Measurements from ENCODE around the gene LRRC7. TPM values are rescaled to one million over a fixed set of nuclear protein-coding genes. Genes with fewer than 3 reads are reported as not detected.
A peak's percentile ranks its signal among the peaks of the same experiment; 100 is the strongest.

LRRC7 gene
- total RNA-seq, 4 donors from 2014 or later = 0.62 to 2.1 (median 1.3) TPM

DNA sequence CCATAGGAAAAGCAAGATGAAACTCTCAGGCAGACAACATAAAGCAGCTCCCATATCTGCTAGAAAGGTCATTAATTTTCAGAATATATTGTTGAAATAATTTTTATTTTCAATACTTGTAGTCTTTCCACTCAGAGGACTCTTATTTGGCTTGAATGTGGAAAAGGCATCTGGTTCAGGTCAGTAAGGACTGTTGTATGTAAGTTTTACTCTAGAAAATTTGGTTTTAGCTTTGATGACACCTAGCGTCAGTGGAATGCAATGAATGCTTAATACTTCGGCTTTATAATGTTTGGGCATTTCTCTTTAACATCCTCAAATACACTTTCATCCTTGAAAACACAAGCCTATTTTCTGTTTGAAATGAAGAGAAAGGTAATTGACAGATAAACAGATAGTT lies 574.4 kb downstream of the LRRC7 start:
- Histone ChIP-seq H3K4me3 (no peak overlapping the region), H3K36me3 (peaks cover 0 to 10% of the 10 kb centered on the region in 2 donors), H3K4me1 (peaks cover 32 to 39% of the 10 kb centered on the region in 2 donors), H3K9me3 (no peaks in the 10 kb centered on the region), H3K27me3 (no peaks in the 10 kb centered on the region), H3K27ac (peak overlapping the region in 1 of 4 donors; percentile 41)
- DNase-seq (no peak), ATAC-seq (no peak)
- intact Hi-C loops (cut with DNase I; ENCODE audit: low total_unique reads) (no loop called here), in situ Hi-C loops (cut with MboI; ENCODE audit: low sequenced_read_pairs in 4 of 4) (no loop called here)
- TF ChIP-seq, protein P1, sequence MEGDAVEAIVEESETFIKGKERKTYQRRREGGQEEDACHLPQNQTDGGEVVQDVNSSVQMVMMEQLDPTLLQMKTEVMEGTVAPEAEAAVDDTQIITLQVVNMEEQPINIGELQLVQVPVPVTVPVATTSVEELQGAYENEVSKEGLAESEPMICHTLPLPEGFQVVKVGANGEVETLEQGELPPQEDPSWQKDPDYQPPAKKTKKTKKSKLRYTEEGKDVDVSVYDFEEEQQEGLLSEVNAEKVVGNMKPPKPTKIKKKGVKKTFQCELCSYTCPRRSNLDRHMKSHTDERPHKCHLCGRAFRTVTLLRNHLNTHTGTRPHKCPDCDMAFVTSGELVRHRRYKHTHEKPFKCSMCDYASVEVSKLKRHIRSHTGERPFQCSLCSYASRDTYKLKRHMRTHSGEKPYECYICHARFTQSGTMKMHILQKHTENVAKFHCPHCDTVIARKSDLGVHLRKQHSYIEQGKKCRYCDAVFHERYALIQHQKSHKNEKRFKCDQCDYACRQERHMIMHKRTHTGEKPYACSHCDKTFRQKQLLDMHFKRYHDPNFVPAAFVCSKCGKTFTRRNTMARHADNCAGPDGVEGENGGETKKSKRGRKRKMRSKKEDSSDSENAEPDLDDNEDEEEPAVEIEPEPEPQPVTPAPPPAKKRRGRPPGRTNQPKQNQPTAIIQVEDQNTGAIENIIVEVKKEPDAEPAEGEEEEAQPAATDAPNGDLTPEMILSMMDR (IDR thresholded peaks at IDR 0.05 in 4 of 5, conservative IDR thresholded peaks at IDR 0.05 in 1 of 5) = peak in 1 of 5 experiments; percentile 31
- TF ChIP-seq POLR2A (IDR thresholded peaks at IDR 0.05) = no peak

DNA sequence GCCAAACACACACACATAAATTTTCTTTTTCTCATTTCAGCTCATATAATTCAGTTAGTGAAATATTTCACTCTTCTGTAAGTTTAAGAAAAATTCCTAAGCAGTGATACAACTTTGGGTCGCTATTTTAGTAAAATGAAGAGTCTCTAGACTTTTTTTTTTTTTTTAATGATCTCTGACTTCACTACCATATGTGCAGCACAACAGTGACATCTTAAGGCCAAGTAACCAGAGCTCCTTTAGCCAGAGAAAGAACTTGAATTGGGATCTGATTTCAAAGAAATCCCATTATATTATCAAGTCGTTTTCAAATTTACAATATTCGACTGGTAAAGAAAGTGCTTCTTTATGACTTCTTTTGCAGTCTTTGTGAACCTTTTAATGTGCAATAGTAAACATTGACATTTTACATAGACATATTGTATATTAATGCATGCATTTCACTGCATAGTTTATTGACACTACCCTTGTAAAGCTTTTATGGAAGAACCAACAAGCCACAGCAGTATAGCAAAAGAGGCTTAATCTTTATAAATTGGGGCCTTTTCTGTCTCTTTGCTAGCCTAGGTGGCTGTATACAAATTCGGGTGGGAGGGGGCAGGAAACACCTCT lies 575.4 kb downstream of the LRRC7 start:
- no peak for TF ChIP-seq POLR2A (IDR thresholded peaks at IDR 0.05)
- TF ChIP-seq, protein P1 (IDR thresholded peaks at IDR 0.05 in 4 of 5, conservative IDR thresholded peaks at IDR 0.05 in 1 of 5) = peak in 2 of 5 experiments; percentile 31 to 43
- H3K9me3 ChIP-seq = no peaks in the 10 kb centered on the region
- in situ Hi-C loops (cut with MboI; ENCODE audit: low sequenced_read_pairs in 4 of 4) = no loop called here
- H3K27ac ChIP-seq = no peak overlapping the region
- peaks cover 32 to 33% of the 10 kb centered on the region in 2 donors for H3K4me1 ChIP-seq
- no peaks in the 10 kb centered on the region for H3K27me3 ChIP-seq
- intact Hi-C loops (cut with DNase I; ENCODE audit: low total_unique reads) = no loop called here
- peaks cover 0 to 20% of the 10 kb centered on the region in 2 donors for H3K36me3 ChIP-seq
- H3K4me3 ChIP-seq = no peak overlapping the region
- no peak for DNase-seq
- peak; percentile 64 to 72 for ATAC-seq

DNA sequence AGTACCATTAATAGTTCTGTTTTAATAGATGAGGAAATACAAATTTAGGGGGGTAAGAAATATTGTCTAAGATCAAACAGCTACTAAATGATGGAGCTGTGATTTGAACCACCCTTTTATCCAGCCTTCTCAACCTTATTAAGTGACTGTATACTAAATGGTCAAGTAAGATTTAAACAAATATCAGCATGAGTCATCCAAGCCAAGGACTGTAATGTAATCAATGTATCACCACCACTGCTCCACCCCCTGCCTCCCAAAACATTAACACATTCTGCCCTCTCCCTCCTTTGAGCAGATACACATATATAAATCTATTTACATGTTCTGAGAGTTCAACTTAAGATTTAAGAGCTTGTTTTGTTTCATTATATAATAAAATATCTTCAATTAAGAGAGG lies 578.8 kb downstream of the LRRC7 start:
- peaks cover 11 to 16% of the 10 kb centered on the region in 2 donors for H3K4me1 ChIP-seq
- ATAC-seq (no peak), DNase-seq (no peak)
- TF ChIP-seq, protein P1 (IDR thresholded peaks at IDR 0.05 in 4 of 5, conservative IDR thresholded peaks at IDR 0.05 in 1 of 5) = no peak
- no peak for TF ChIP-seq POLR2A (IDR thresholded peaks at IDR 0.05)
- in situ Hi-C loops (cut with MboI; ENCODE audit: low sequenced_read_pairs in 4 of 4) = no loop called here
- H3K4me3 ChIP-seq = no peak overlapping the region
- H3K27me3 ChIP-seq = no peaks in the 10 kb centered on the region
- H3K27ac ChIP-seq = no peak overlapping the region
- intact Hi-C loops (cut with DNase I; ENCODE audit: low total_unique reads) = no loop called here
- H3K36me3 ChIP-seq = peaks cover 0 to 28% of the 10 kb centered on the region in 2 donors
- no peaks in the 10 kb centered on the region for H3K9me3 ChIP-seq

DNA sequence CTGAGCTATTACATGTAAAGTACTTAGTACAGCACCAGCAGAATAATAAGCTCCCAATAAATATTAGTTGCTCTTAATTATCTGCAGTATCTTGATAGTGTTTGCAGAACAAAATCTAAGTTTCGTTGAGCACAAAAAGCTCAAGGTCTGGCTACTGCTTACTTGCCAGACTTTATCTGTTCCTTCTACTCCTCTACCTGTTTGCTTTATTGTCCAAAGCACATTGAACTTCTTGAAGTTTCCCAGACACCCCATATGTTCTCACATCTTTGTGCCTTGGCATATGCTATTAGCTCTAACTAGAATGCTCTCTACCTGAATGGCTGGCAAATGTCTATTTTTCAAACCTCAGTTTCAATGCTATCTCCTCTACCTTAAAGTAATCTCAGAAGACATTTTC lies 582.7 kb downstream of the LRRC7 start:
- Histone ChIP-seq H3K4me3 (no peak overlapping the region), H3K4me1 (no peaks in the 10 kb centered on the region), H3K36me3 (peaks cover 0 to 28% of the 10 kb centered on the region in 2 donors), H3K9me3 (no peaks in the 10 kb centered on the region), H3K27me3 (no peaks in the 10 kb centered on the region), H3K27ac (no peak overlapping the region)
- in situ Hi-C loops (cut with MboI; ENCODE audit: low sequenced_read_pairs in 4 of 4) = no loop called here
- DNase-seq = no peak
- intact Hi-C loops (cut with DNase I; ENCODE audit: low total_unique reads) = no loop called here
- no peak for ATAC-seq
- no peak for TF ChIP-seq POLR2A (IDR thresholded peaks at IDR 0.05)
- TF ChIP-seq, protein P1 (IDR thresholded peaks at IDR 0.05 in 4 of 5, conservative IDR thresholded peaks at IDR 0.05 in 1 of 5) = no peak

DNA sequence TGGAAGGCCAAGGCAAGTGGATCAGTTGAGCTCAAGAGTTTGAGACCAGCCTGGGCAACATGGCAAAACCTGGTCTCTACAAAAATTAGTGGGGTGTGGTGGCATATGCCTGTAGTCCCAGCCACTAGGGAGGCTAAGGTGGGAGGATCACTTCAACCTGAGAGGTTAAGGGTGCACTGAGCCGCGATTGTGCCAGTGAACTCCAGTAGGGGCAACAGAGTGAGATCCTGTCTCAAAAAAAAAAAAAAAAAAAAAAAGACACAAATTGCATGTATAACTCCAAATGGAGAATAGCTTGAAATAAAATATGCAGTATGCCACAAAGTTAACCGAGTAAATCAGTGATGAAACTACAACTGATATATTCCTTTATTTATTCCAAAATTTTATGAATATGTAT lies 586.0 kb downstream of the LRRC7 start:
- in situ Hi-C loops (cut with MboI; ENCODE audit: low sequenced_read_pairs in 4 of 4) = no loop called here

More for the DNA sequence above, 586.0 kb downstream of the LRRC7 start:
- Histone ChIP-seq H3K36me3 (peaks cover 0 to 6% of the 10 kb centered on the region in 2 donors), H3K4me1 (no peaks in the 10 kb centered on the region), H3K27me3 (no peaks in the 10 kb centered on the region), H3K4me3 (no peak overlapping the region), H3K9me3 (no peaks in the 10 kb centered on the region), H3K27ac (no peak overlapping the region)
- no peak for ATAC-seq
- no peak for DNase-seq
- no peak for TF ChIP-seq POLR2A (IDR thresholded peaks at IDR 0.05)
- TF ChIP-seq, protein P1 (IDR thresholded peaks at IDR 0.05 in 4 of 5, conservative IDR thresholded peaks at IDR 0.05 in 1 of 5) = no peak
- intact Hi-C loops (cut with DNase I; ENCODE audit: low total_unique reads) = no loop called here

All from gastrocnemius medialis (tissue), 4 donors.